Kidney epithelial cell (primary cell): Measurements from ENCODE around the gene ZNF579. TPM values are rescaled to one million over a fixed set of nuclear protein-coding genes. Genes with fewer than 3 reads are reported as not detected.
A peak's percentile ranks its signal among the peaks of the same experiment; 100 is the strongest.

ENCODE experiments used
- DNase-seq: peaks from one replicate; pipeline ENCODE4 v3.0.0-alpha.2; 2010; ENCODE audit warnings: low read depth
- H3K27me3 ChIP-seq: 2 replicates; pipeline ENCODE4 v1.6.0; 2011; ENCODE audit warnings: low read length; ENCODE audit not compliant: control insufficient read depth, insufficient read depth
- H3K36me3 ChIP-seq: 2 replicates; pipeline ENCODE4 v1.5.1; 2011; ENCODE audit warnings: low read length; ENCODE audit not compliant: control insufficient read depth, insufficient read depth
- H3K4me3 ChIP-seq: 2 replicates; pipeline ENCODE4 v1.5.1; 2011; ENCODE audit warnings: low read depth, mild to moderate bottlenecking, control low read depth, low read length
- CTCF ChIP-seq: IDR thresholded peaks from 2 replicates; pipeline ENCODE4 v1.5.1; 2011; ENCODE audit warnings: mild to moderate bottlenecking, moderate library complexity, low read length, control low read depth, inconsistent platforms; ENCODE audit not compliant: insufficient read depth, poor library complexity, severe bottlenecking
- total RNA-seq: library from RNA; depleted of rRNA; stranded (reverse); fragments of >200 nt; gene quantifications from 2 replicates; pipeline ENCODE4 v1.2.3, GENCODE V29; 2015

ZNF579 gene
- total RNA-seq, 1 donor from 2014 or later, result 14.4 TPM

GRCh38 chr19:55550321-55550650 is 30.4 kb downstream of the ZNF579 start:
- Histone ChIP-seq H3K4me3 (no peak overlapping the region), H3K27me3 (no peaks in the 10 kb centered on the region)
- DNase-seq, result no peak

GRCh38 chr19:55549500-55550320 is 30.9 kb downstream of the ZNF579 start:
- Histone ChIP-seq H3K36me3 (no peaks in the 10 kb centered on the region), H3K27me3 (no peaks in the 10 kb centered on the region), H3K4me3 (peak overlapping the region; percentile 15)
- DNase-seq, result peak; percentile 75
- TF ChIP-seq CTCF, result no peak

More at GRCh38 chr19:55550321-55550650, 30.4 kb downstream of the ZNF579 start:
- TF ChIP-seq CTCF, result no peak
- H3K36me3 ChIP-seq, result no peaks in the 10 kb centered on the region

- no peak for DNase-seq
- Histone ChIP-seq H3K4me3 (no peak overlapping the region), H3K36me3 (no peaks in the 10 kb centered on the region), H3K27me3 (no peaks in the 10 kb centered on the region)
- no peak for TF ChIP-seq CTCF
Observed at GRCh38 chr19:55546822-55547614, 33.6 kb downstream of the ZNF579 start.

- no peak overlapping the region for H3K4me3 ChIP-seq
- no peaks in the 10 kb centered on the region for H3K36me3 ChIP-seq
- no peak for TF ChIP-seq CTCF
- no peaks in the 10 kb centered on the region for H3K27me3 ChIP-seq
- DNase-seq, result no peak
Observed at GRCh38 chr19:55546011-55546410, 34.6 kb downstream of the ZNF579 start.

- peaks cover 3% of the 10 kb centered on the region for H3K27me3 ChIP-seq
- H3K36me3 ChIP-seq, result no peaks in the 10 kb centered on the region
- no peak for DNase-seq
- TF ChIP-seq CTCF, result no peak
- H3K4me3 ChIP-seq, result no peak within 1 kb of the TSS
Observed at GRCh38 chr19:55545443-55545842, 35.2 kb downstream of the ZNF579 start, which contains the start of gene SBK3. Gene SBK3 (minus strand): TSS chr19:55545543. CDS start chr19:55545543, 0 bp downstream.
